Regular cardiac myocyte (primary cell): ENCODE data around the gene RSPH4A. TPM values are rescaled to one million over a fixed set of nuclear protein-coding genes. Genes with fewer than 3 reads are reported as not detected.

Experiments
- total RNA-seq: library from RNA; depleted of rRNA; stranded (reverse); fragments of >200 nt; gene quantifications from 2 replicates; pipeline ENCODE4 v1.2.3, GENCODE V29; 2014

The RSPH4A gene
- under 0.01 and 0.19 TPM in 2 replicates for total RNA-seq

GRCh38 chr6:116615937-116616736 is at the start of gene RSPH4A:
RSPH4A (plus strand) TSS chr6:116616479; CDS start chr6:116616624, 145 bp downstream.

GRCh38 chr6:116570856-116571682 is 45.2 kb upstream of the RSPH4A start, which contains the start of gene RWDD1:
RWDD1 (plus strand) TSS chr6:116571504; CDS start chr6:116571583, 79 bp downstream.

DNA sequence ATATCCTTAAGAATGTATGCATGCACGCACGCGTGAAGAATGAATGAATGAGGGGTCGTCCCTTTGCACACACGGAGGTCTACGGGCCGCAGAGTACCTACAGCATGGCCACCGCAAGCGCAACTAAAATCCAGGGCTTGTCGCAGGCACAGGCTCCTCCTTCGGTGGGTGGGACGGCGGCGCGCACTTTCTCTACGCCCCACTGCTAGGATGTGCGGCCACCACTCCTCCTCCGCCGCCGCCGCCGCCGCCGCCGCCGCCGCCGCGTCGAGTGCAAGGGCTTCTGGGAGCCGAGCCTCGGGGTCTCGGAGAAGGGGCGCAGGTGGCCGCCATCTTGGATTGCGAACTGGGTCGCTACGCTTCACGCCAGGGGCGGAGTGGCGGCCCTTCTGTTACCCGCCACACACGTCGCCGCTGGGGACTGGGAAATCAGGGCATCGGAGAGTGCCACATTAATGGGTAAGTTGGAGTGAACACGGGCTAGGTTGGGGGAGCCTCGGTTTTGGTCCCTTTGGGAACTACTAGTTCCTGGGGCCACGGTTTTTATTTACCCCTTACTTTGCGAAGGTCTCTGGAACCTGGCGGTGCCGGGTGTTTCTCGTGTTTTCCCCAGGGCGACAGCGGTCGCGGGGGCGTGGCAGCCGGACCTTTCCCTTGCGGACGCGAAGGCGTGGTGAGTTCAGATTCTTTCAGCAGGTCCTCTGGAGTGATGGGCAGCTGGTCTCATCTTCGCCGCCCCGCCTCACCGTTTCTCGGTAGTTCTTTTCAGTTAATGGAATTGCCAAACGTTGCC is 64.8 kb downstream of the RSPH4A start, which contains the start of gene KPNA5:
TSS of gene KPNA5 (plus strand) at position 332 of the 793 bp plus-strand sequence. CDS start at position 456, 124 bp downstream.

Other genes starting within 250 kb of the RSPH4A start
- gene DSE, start 245.5 kb upstream of the RSPH4A start, total RNA-seq = 71.7 and 125 TPM in 2 replicates
- 0.58 and 2.8 TPM in 2 replicates for gene CALHM6, start 155.1 kb upstream of the RSPH4A start, total RNA-seq
- 11.7 and 17.2 TPM in 2 replicates for gene CALHM5, start 104.8 kb upstream of the RSPH4A start, total RNA-seq
- gene TRAPPC3L, start 70.8 kb upstream of the RSPH4A start, total RNA-seq = under 0.01 and 0.19 TPM in 2 replicates
- gene CALHM4, start 62.7 kb upstream of the RSPH4A start, total RNA-seq = 0.19 and 0.28 TPM in 2 replicates
- gene RWDD1, start 45.0 kb upstream of the RSPH4A start, total RNA-seq = 22.3 and 26.1 TPM in 2 replicates
- 18.0 and 20.6 TPM in 2 replicates for gene ZUP1, start 52.3 kb downstream of the RSPH4A start, total RNA-seq
- 6.1 and 10.7 TPM in 2 replicates for gene KPNA5, start 64.7 kb downstream of the RSPH4A start, total RNA-seq
- 19.9 and 23.7 TPM in 2 replicates for gene FAM162B, start 149.2 kb downstream of the RSPH4A start, total RNA-seq
- not detected in 2 replicates for gene GPRC6A, start 212.6 kb downstream of the RSPH4A start, total RNA-seq